ENCODE measurements around the gene MCC.

The MCC gene

GRCh38 chr5:113378081-113378480 is 110.2 kb downstream of the MCC start:
- TF ChIP-seq, protein P1, sequence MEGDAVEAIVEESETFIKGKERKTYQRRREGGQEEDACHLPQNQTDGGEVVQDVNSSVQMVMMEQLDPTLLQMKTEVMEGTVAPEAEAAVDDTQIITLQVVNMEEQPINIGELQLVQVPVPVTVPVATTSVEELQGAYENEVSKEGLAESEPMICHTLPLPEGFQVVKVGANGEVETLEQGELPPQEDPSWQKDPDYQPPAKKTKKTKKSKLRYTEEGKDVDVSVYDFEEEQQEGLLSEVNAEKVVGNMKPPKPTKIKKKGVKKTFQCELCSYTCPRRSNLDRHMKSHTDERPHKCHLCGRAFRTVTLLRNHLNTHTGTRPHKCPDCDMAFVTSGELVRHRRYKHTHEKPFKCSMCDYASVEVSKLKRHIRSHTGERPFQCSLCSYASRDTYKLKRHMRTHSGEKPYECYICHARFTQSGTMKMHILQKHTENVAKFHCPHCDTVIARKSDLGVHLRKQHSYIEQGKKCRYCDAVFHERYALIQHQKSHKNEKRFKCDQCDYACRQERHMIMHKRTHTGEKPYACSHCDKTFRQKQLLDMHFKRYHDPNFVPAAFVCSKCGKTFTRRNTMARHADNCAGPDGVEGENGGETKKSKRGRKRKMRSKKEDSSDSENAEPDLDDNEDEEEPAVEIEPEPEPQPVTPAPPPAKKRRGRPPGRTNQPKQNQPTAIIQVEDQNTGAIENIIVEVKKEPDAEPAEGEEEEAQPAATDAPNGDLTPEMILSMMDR (IDR thresholded peaks at IDR 0.05; ENCODE audit: insufficient read depth, low read length, missing control alignments) = no peak
- H3K4me3 ChIP-seq (ENCODE audit: low read depth, low read length) = no peak overlapping the region
- ChIA-PET CTCF (interaction anchor here (0.9 to 5.7 kb wide), 9 partner anchors 7 to 391 kb away, joined by 3 to 99 read pairs (median 6); partner anchors contain the start of gene YTHDC2), POLR2A (no interaction called here)
- DNase-seq (ENCODE audit: low read depth, low spot score) = no peak

DNA sequence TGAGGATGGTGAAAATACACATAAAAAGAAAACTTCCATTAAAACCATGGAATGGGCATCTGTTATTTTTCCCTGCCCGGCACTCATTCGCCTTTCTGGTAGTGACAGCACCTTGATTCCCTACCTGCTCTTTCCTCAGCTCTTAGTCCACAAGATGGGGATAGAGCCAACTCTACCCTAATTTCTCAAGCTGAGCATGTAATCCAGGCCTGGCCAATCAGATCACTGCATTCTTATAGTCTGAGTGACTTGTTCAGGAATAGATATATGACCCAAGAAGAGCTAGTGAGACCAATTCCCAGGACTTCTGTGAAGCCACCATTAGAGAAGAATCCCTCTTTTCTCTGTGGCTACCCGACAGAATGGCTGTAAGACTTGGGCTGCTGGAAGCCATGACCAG is 111.6 kb downstream of the MCC start:
- TF ChIP-seq, protein P1 (IDR thresholded peaks at IDR 0.05; ENCODE audit: insufficient read depth, low read length, missing control alignments) = no peak
- no peak for DNase-seq (ENCODE audit: low read depth, low spot score)
- H3K4me3 ChIP-seq (ENCODE audit: low read depth, low read length) = no peak overlapping the region
- ChIA-PET CTCF (interaction anchor here (0.8 to 4.9 kb wide), 6 partner anchors 8 to 380 kb away, joined by 4 to 33 read pairs (median 6); partner anchors contain the start of gene YTHDC2), POLR2A (no interaction called here)

GRCh38 chr5:113375480-113376060 is 112.7 kb downstream of the MCC start:
- no peak for DNase-seq (ENCODE audit: low read depth, low spot score)
- CTCF ChIA-PET = interaction anchor here (0.9 to 4.9 kb wide), 7 partner anchors 9 to 379 kb away, joined by 3 to 33 read pairs (median 7); partner anchors contain the start of gene YTHDC2
- TF ChIP-seq, protein P1 (IDR thresholded peaks at IDR 0.05; ENCODE audit: insufficient read depth, low read length, missing control alignments) = no peak
- no peak overlapping the region for H3K4me3 ChIP-seq (ENCODE audit: low read depth, low read length)
- POLR2A ChIA-PET = no interaction called here

GRCh38 chr5:113373426-113373825 is 114.8 kb downstream of the MCC start:
- CTCF ChIA-PET = interaction anchor here (1.0 to 4.9 kb wide), 2 partner anchors 138 to 233 kb away, joined by 3 to 33 read pairs; partner anchors contain the start of gene YTHDC2
- H3K4me3 ChIP-seq (ENCODE audit: low read depth, low read length) = no peak overlapping the region
- TF ChIP-seq, protein P1 (IDR thresholded peaks at IDR 0.05; ENCODE audit: insufficient read depth, low read length, missing control alignments) = no peak
- POLR2A ChIA-PET = no interaction called here
- DNase-seq (ENCODE audit: low read depth, low spot score) = no peak

GRCh38 chr5:113371721-113372196 is 116.5 kb downstream of the MCC start:
- ChIA-PET CTCF (interaction anchor here (1.0 kb wide), 1 partner anchor 139 kb away, joined by 3 read pairs; no protein-coding TSS in a partner anchor), POLR2A (no interaction called here)
- no peak for DNase-seq (ENCODE audit: low read depth, low spot score)
- TF ChIP-seq, protein P1 (IDR thresholded peaks at IDR 0.05; ENCODE audit: insufficient read depth, low read length, missing control alignments) = no peak
- H3K4me3 ChIP-seq (ENCODE audit: low read depth, low read length) = no peak overlapping the region

GRCh38 chr5:113367586-113367985 is 120.7 kb downstream of the MCC start:
- TF ChIP-seq, protein P1 (IDR thresholded peaks at IDR 0.05; ENCODE audit: insufficient read depth, low read length, missing control alignments) = no peak
- POLR2A ChIA-PET = no interaction called here
- no peak for DNase-seq (ENCODE audit: low read depth, low spot score)
- no peak overlapping the region for H3K4me3 ChIP-seq (ENCODE audit: low read depth, low read length)
- CTCF ChIA-PET = interaction anchor here (1.8 kb wide), 1 partner anchor 11 kb away, joined by 10 read pairs; no protein-coding TSS in a partner anchor
